Measurements from ENCODE around the gene BICC1. TPM values are rescaled to one million over a fixed set of nuclear protein-coding genes. Genes with fewer than 3 reads are reported as not detected.

The BICC1 gene
- total RNA-seq, 1 experiment from 2014 or later = 0.57 TPM

- Histone ChIP-seq H2AK5ac (ENCODE audit: insufficient read length, low read length) (no peak overlapping the region), H3K23ac (ENCODE audit: insufficient read length, low read depth, low read length) (no peak overlapping the region), H4K91ac (ENCODE audit: insufficient read length, low read depth, low read length) (no peak overlapping the region), H3K18ac (ENCODE audit: insufficient read length, low read depth, low read length) (no peak overlapping the region), H4K8ac (replicated peaks; ENCODE audit: insufficient read length, low read depth, low read length) (no peak overlapping the region), H2AFZ (ENCODE audit: low read length) (no peak overlapping the region), H4K20me1 (ENCODE audit: control insufficient read depth, insufficient read depth, insufficient read length) (no peaks in the 10 kb centered on the region), H3K27me3 (ENCODE audit: insufficient read depth, low read length) (no peaks in the 10 kb centered on the region), H2BK12ac (ENCODE audit: insufficient read length, low read depth, low read length) (no peak overlapping the region), H3K9ac (ENCODE audit: extremely low read depth, insufficient read length, low read length) (no peak overlapping the region), H2BK5ac (ENCODE audit: insufficient read length, low read length) (no peak overlapping the region), H3K23me2 (ENCODE audit: insufficient read length, low read depth, low read length, poor library complexity, severe bottlenecking) (no peaks in the 10 kb centered on the region), H4K5ac (ENCODE audit: insufficient read length, low read depth, low read length) (no peak overlapping the region), H3K79me2 (ENCODE audit: insufficient read depth, low read length) (no peaks in the 10 kb centered on the region), H3K79me1 (ENCODE audit: insufficient read depth, low read depth, low read length, poor library complexity, severe bottlenecking) (no peaks in the 10 kb centered on the region), H3K4me2 (ENCODE audit: insufficient read depth, insufficient read length, low read length) (no peak overlapping the region), H2BK15ac (ENCODE audit: low read depth, low read length) (no peak overlapping the region), H3K4ac (ENCODE audit: low read depth, low read length) (no peak overlapping the region), H2BK20ac (ENCODE audit: low read depth, low read length, poor library complexity, severe bottlenecking) (no peak overlapping the region), H3K27ac (ENCODE audit: insufficient read length, low read depth, low read length) (no peak overlapping the region), H3T11ph (ENCODE audit: low read length) (no peak overlapping the region), H3K4me1 (ENCODE audit: insufficient read depth, low read length) (no peaks in the 10 kb centered on the region), H3K14ac (ENCODE audit: insufficient read depth, low read length) (no peak overlapping the region), H3K9me3 (ENCODE audit: control insufficient read depth, low read depth, low read length) (no peaks in the 10 kb centered on the region), H2BK120ac (ENCODE audit: low read depth, low read length, poor library complexity, severe bottlenecking) (no peak overlapping the region), H3K56ac (ENCODE audit: insufficient read length, low read depth, low read length) (no peak overlapping the region)
- WGBS (ENCODE audit: extremely low coverage, insufficient read length, low lambda C conversion rate) = no CpG with 5 or more reads among the region's 1 CpG
- Mint-ChIP-seq H3K36me3 (ENCODE audit: insufficient read depth in 1 of 3, low read depth in 3 of 3) (no peaks in the 10 kb centered on the region), H3K9me3 (no peaks in the 10 kb centered on the region), H3K4me3 (no peak overlapping the region), H3K27me3 (ENCODE audit: low read depth) (no peaks in the 10 kb centered on the region), H3K4me1 (peaks cover 3 to 5% of the 10 kb centered on the region in 2 experiments; a peak in 3 of 4 replicates), H3K27ac (no peak overlapping the region)
- no peak for DNase-seq
- TF ChIP-seq CTCF (conservative IDR thresholded peaks at IDR 0.05) = no peak
These were observed 289.4 kb downstream of the BICC1 start for GRCh38 chr10:58802047-58802446.

Measured in H9 (cell line).